Measurements from ENCODE around the gene CAPN2. TPM values are rescaled to one million over a fixed set of nuclear protein-coding genes. Genes with fewer than 3 reads are reported as not detected.
A peak's percentile ranks its signal among the peaks of the same experiment; 100 is the strongest.
"Not testable (repeated sequence)": the region's sequence is repeated elsewhere in the genome, so short reads cannot be mapped to it uniquely, and the experiment has no call there.

Gene CAPN2
- total and polyA plus RNA-seq, 3 experiments from 2014 or later = 79.8 to 252 (median 82.9) TPM

DNA sequence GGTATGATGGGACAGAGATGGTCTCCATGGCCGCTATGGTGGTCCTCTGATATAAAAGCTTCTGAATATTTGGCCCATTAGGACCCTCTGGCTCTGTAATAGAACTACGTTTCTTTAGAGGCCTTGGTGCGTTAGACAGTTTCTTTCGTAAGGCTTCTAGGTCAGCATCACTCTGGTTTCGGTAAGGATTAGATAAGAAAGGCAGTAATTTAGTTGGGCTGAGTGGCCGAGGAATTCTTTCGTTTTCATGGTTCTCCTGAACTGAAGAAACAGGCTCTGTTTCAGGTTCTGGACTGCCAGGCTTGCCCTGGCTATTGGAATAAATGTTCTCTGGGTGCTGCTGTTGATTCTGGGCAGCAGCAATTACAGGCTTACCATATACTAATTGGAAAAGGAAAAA lies 83.9 kb downstream of the CAPN2 start:
- H3K4me3 Mint-ChIP-seq = no peak overlapping the region
- no peaks in the 10 kb centered on the region for H3K4me1 Mint-ChIP-seq
- Histone ChIP-seq H3K36me3 (ENCODE audit: insufficient read depth, low read length) (peaks cover 43% of the 10 kb centered on the region), H3K4me3 (ENCODE audit: low read length) (no peak overlapping the region), H3K9me3 (ENCODE audit: low read length) (no peaks in the 10 kb centered on the region), H3K4me1 (ENCODE audit: insufficient read depth, low read length) (no peaks in the 10 kb centered on the region), H3K27me3 (ENCODE audit: insufficient read depth, low read length, poor library complexity, severe bottlenecking) (no peaks in the 10 kb centered on the region), H3K27ac (ENCODE audit: low read depth, low read length) (no peak overlapping the region)
- H3K27ac Mint-ChIP-seq = peak overlapping the region in 2 of 8 donors; percentile 6 to 50
- no peak for DNase-seq
- ChIA-PET POLR2A (interaction anchor here (0.6 kb wide), 1 partner anchor 104 kb away, joined by 5 read pairs; no protein-coding TSS in a partner anchor), CTCF (interaction anchor here (1.4 kb wide), 1 partner anchor 15 kb away, joined by 3 read pairs; no protein-coding TSS in a partner anchor)
- H3K36me3 Mint-ChIP-seq = peaks cover 16 to 82% (median 26%) of the 10 kb centered on the region in 3 donors
- H3K27me3 Mint-ChIP-seq = no peaks in the 10 kb centered on the region
- H3K9me3 Mint-ChIP-seq = no peaks in the 10 kb centered on the region

DNA sequence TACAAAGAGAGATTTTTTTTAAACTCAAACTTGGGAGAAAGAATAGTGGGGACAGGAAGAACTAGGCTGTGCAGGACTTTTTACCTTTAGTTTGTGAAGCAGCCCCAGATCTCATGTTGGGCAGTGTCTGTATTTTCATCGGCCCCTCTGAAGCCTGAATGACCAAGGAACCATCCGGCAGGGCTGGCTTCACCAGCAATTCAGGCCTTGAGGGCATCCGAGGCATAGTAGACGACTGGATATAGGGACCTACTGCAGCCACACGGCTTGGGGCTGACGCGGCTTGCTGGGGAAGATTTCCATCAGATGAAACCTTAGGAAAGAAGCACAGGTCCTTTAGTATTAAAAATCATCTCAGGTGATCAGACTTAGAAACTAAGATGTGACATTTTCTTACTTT lies 89.7 kb downstream of the CAPN2 start:
- no peaks in the 10 kb centered on the region for H3K9me3 Mint-ChIP-seq
- H3K9me3 ChIP-seq (ENCODE audit: low read length) = no peaks in the 10 kb centered on the region
- no peak for DNase-seq
- peaks cover 16 to 87% (median 25%) of the 10 kb centered on the region in 3 donors for H3K36me3 Mint-ChIP-seq
- H3K36me3 ChIP-seq (ENCODE audit: insufficient read depth, low read length) = peaks cover 47% of the 10 kb centered on the region
- POLR2A ChIA-PET = interaction anchor here (0.5 kb wide), 1 partner anchor 20 kb away, joined by 3 read pairs; no protein-coding TSS in a partner anchor
- no peak overlapping the region for H3K27ac ChIP-seq (ENCODE audit: low read depth, low read length)
- no peaks in the 10 kb centered on the region for H3K4me1 ChIP-seq (ENCODE audit: insufficient read depth, low read length)
- no peaks in the 10 kb centered on the region for H3K27me3 Mint-ChIP-seq
- no peaks in the 10 kb centered on the region for H3K27me3 ChIP-seq (ENCODE audit: insufficient read depth, low read length, poor library complexity, severe bottlenecking)
- no peak overlapping the region for H3K4me3 ChIP-seq (ENCODE audit: low read length)
- H3K4me3 Mint-ChIP-seq = no peak overlapping the region
- H3K4me1 Mint-ChIP-seq = peaks cover 0 to 2% (median 0%) of the 10 kb centered on the region in 3 donors
- CTCF ChIA-PET = no interaction called here
- peak overlapping the region in 2 of 8 donors; percentile 20 to 32 for H3K27ac Mint-ChIP-seq

DNA sequence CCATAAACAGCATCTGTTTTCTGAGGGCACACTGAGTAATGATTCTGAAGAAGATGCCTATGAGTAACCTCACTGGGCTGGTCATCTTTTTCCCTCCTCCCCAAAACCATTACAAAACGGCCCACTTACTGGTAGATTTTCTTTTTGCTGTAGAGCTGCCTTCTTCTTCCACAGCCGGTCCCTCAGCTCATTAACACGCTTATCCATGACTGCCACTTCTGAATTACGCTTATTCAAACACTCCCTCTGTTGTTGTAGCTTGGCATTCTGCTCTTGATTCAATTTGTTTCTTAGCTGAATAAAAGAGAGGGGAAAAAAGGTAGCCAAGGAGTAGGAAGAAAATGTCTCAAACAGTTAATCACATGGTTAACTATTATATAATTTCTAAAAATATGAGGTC lies 90.3 kb downstream of the CAPN2 start:
- peaks cover 47% of the 10 kb centered on the region for H3K36me3 ChIP-seq (ENCODE audit: insufficient read depth, low read length)
- H3K4me3 Mint-ChIP-seq = no peak overlapping the region
- ChIA-PET POLR2A (interaction anchor here (0.5 kb wide), 1 partner anchor 20 kb away, joined by 3 read pairs; no protein-coding TSS in a partner anchor), CTCF (interaction anchor here (1.1 to 1.4 kb wide), 2 partner anchors 27 to 43 kb away, joined by 3 to 5 read pairs; partner anchors contain the start of gene TP53BP2)
- H3K36me3 Mint-ChIP-seq = peaks cover 20 to 90% (median 27%) of the 10 kb centered on the region in 3 donors
- H3K9me3 Mint-ChIP-seq = no peaks in the 10 kb centered on the region
- peaks cover 0 to 2% (median 0%) of the 10 kb centered on the region in 3 donors for H3K4me1 Mint-ChIP-seq
- H3K4me1 ChIP-seq (ENCODE audit: insufficient read depth, low read length) = no peaks in the 10 kb centered on the region
- no peak overlapping the region for H3K27ac Mint-ChIP-seq
- H3K27ac ChIP-seq (ENCODE audit: low read depth, low read length) = no peak overlapping the region
- no peaks in the 10 kb centered on the region for H3K9me3 ChIP-seq (ENCODE audit: low read length)
- DNase-seq = no peak
- H3K4me3 ChIP-seq (ENCODE audit: low read length) = no peak overlapping the region
- H3K27me3 Mint-ChIP-seq = no peaks in the 10 kb centered on the region
- H3K27me3 ChIP-seq (ENCODE audit: insufficient read depth, low read length, poor library complexity, severe bottlenecking) = no peaks in the 10 kb centered on the region

DNA sequence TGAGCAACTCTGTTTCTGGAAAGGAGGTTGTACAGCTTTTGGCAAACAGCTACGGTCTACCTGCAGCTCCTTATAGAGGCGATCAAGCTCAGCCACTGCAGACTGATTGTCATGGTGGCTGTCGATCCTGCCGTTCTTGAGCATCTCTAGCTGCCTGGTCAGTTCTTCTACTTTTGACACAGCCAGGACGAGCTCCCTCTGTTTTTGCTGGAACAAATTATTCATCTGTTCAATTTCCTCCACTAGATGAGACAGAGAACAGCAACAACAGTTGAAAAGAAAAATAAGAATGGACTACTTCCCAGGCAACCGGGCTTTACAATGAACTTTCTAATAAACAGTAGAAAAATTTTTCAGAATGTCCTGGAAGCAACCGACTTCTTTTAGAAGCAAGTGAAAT lies 90.9 kb downstream of the CAPN2 start:
- DNase-seq = no peak
- H3K4me3 Mint-ChIP-seq = no peak overlapping the region
- H3K4me3 ChIP-seq (ENCODE audit: low read length) = no peak overlapping the region
- H3K4me1 Mint-ChIP-seq = peaks cover 0 to 2% (median 0%) of the 10 kb centered on the region in 3 donors
- H3K4me1 ChIP-seq (ENCODE audit: insufficient read depth, low read length) = no peaks in the 10 kb centered on the region
- peaks cover 41% of the 10 kb centered on the region for H3K36me3 ChIP-seq (ENCODE audit: insufficient read depth, low read length)
- POLR2A ChIA-PET = no interaction called here
- no peaks in the 10 kb centered on the region for H3K27me3 ChIP-seq (ENCODE audit: insufficient read depth, low read length, poor library complexity, severe bottlenecking)
- no peak overlapping the region for H3K27ac Mint-ChIP-seq
- H3K36me3 Mint-ChIP-seq = peaks cover 16 to 87% (median 22%) of the 10 kb centered on the region in 3 donors
- H3K9me3 Mint-ChIP-seq = no peaks in the 10 kb centered on the region
- CTCF ChIA-PET = interaction anchor here (1.1 to 1.4 kb wide), 2 partner anchors 27 to 42 kb away, joined by 3 to 5 read pairs; partner anchors contain the start of gene TP53BP2
- H3K9me3 ChIP-seq (ENCODE audit: low read length) = no peaks in the 10 kb centered on the region
- H3K27me3 Mint-ChIP-seq = no peaks in the 10 kb centered on the region
- no peak overlapping the region for H3K27ac ChIP-seq (ENCODE audit: low read depth, low read length)

DNA sequence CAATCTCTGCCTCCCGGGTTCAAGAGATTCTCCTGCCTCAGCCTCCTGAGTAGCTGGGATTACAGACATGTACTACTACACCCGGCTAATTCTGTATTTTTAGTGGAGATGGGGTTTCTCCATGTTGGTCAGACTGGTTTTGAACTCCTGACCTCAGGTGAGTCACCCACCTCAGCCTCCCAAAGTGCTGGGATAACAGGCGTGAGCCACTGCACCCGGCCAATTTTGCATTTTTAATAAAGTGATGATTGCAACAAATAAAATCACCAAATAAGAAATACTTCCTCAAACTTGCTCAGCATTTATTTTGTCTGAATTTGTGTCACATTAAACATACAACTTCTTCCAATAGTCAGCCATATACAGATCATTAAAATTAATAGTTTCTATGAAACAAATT lies 97.6 kb downstream of the CAPN2 start:
- H3K27me3 Mint-ChIP-seq; H3K27ac Mint-ChIP-seq; H3K27ac ChIP-seq (ENCODE audit: low read depth, low read length); POLR2A ChIA-PET; H3K9me3 Mint-ChIP-seq; H3K4me3 Mint-ChIP-seq; H3K9me3 ChIP-seq (ENCODE audit: low read length); DNase-seq; H3K27me3 ChIP-seq (ENCODE audit: insufficient read depth, low read length, poor library complexity, severe bottlenecking); H3K4me3 ChIP-seq (ENCODE audit: low read length): not testable (repeated sequence)
- H3K4me1 Mint-ChIP-seq = peaks cover 17 to 24% (median 19%) of the 10 kb centered on the region in 3 donors
- peaks cover 17% of the 10 kb centered on the region for H3K4me1 ChIP-seq (ENCODE audit: insufficient read depth, low read length)
- H3K36me3 ChIP-seq (ENCODE audit: insufficient read depth, low read length) = peaks cover 12% of the 10 kb centered on the region
- H3K36me3 Mint-ChIP-seq = peaks cover 19 to 76% (median 23%) of the 10 kb centered on the region in 3 donors
- CTCF ChIA-PET = interaction anchor here (0.8 to 1.4 kb wide), 2 partner anchors 36 to 307 kb away, joined by 3 to 4 read pairs; partner anchors contain the start of gene TP53BP2

DNA sequence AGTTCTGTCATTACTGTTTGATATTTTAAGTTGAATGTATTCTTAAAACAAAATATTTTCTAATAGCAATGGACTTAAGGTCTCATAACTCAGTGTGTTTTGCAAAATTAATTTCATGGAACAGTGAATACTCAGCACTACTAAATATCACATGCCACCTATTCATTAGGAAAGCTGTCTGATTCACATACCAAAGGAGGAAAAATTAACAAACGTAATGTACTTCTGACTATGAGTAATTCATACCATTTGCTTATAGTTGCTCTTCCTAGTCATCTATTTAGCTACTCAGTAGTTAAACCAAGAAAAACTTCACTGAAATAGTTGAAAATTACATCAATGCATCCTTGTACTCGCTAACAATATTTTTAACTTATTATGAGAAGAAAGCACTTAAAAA lies 98.2 kb downstream of the CAPN2 start:
- H3K36me3 ChIP-seq (ENCODE audit: insufficient read depth, low read length) = peaks cover 12% of the 10 kb centered on the region
- Mint-ChIP-seq H3K36me3 (peaks cover 19 to 73% (median 23%) of the 10 kb centered on the region in 3 donors), H3K4me1 (peaks cover 20 to 30% (median 23%) of the 10 kb centered on the region in 3 donors), H3K4me3 (no peak overlapping the region), H3K9me3 (no peaks in the 10 kb centered on the region), H3K27ac (peak overlapping the region in 1 of 8 donors; percentile 50), H3K27me3 (no peaks in the 10 kb centered on the region)
- H3K27ac ChIP-seq (ENCODE audit: low read depth, low read length) = no peak overlapping the region
- no peaks in the 10 kb centered on the region for H3K9me3 ChIP-seq (ENCODE audit: low read length)
- H3K27me3 ChIP-seq (ENCODE audit: insufficient read depth, low read length, poor library complexity, severe bottlenecking) = no peaks in the 10 kb centered on the region
- POLR2A ChIA-PET = interaction anchor here (0.7 kb wide), 1 partner anchor 77 kb away, joined by 3 read pairs; no protein-coding TSS in a partner anchor
- CTCF ChIA-PET = interaction anchor here (1.2 to 1.5 kb wide), 4 partner anchors 22 to 241 kb away, joined by 3 to 8 read pairs (median 4); no protein-coding TSS in a partner anchor
- peaks cover 17% of the 10 kb centered on the region for H3K4me1 ChIP-seq (ENCODE audit: insufficient read depth, low read length)
- H3K4me3 ChIP-seq (ENCODE audit: low read length) = no peak overlapping the region
- no peak for DNase-seq

DNA sequence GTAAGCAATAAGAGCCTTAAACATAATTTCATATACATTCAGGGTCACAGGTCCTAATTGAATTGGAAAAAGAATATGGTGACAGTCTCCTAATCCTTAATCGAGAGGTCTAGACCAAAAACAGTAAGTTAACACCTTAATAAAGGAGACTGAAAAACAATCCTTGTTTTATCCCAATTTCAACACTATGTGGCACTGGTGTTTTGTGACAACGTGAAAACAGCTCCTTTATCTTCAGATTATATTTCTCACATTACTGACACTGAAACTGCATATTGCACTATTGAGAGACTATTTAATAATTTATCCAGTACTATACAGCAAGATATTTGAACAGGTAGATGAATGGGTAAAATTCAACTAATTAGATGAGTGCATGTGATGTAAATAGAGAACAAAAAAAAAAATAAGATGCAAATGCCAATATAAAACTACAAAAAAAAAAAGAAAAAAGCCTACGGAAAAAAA lies 99.3 kb downstream of the CAPN2 start:
- no peak overlapping the region for H3K27ac ChIP-seq (ENCODE audit: low read depth, low read length)
- ChIA-PET CTCF (interaction anchor here (0.7 to 1.5 kb wide), 15 partner anchors 9 to 645 kb away, joined by 3 to 8 read pairs (median 3); partner anchors contain the start of gene TP53BP2), POLR2A (interaction anchor here (0.7 to 1.3 kb wide), 2 partner anchors 33 to 34 kb away, joined by 4 read pairs; no protein-coding TSS in a partner anchor)
- H3K27ac Mint-ChIP-seq = peak overlapping the region in 2 of 8 donors; percentile 52 to 67
- H3K9me3 Mint-ChIP-seq = no peaks in the 10 kb centered on the region
- no peak overlapping the region for H3K4me3 Mint-ChIP-seq
- no peaks in the 10 kb centered on the region for H3K27me3 Mint-ChIP-seq
- H3K9me3 ChIP-seq (ENCODE audit: low read length) = no peaks in the 10 kb centered on the region
- H3K4me1 Mint-ChIP-seq = peaks cover 22 to 35% (median 28%) of the 10 kb centered on the region in 3 donors
- peaks cover 17% of the 10 kb centered on the region for H3K4me1 ChIP-seq (ENCODE audit: insufficient read depth, low read length)
- H3K36me3 Mint-ChIP-seq = peaks cover 19 to 69% (median 20%) of the 10 kb centered on the region in 3 donors
- no peaks in the 10 kb centered on the region for H3K27me3 ChIP-seq (ENCODE audit: insufficient read depth, low read length, poor library complexity, severe bottlenecking)
- H3K36me3 ChIP-seq (ENCODE audit: insufficient read depth, low read length) = peaks cover 10% of the 10 kb centered on the region
- DNase-seq = peak in 2 of 5 donors; percentile 29 to 33
- H3K4me3 ChIP-seq (ENCODE audit: low read length) = no peak overlapping the region

DNA sequence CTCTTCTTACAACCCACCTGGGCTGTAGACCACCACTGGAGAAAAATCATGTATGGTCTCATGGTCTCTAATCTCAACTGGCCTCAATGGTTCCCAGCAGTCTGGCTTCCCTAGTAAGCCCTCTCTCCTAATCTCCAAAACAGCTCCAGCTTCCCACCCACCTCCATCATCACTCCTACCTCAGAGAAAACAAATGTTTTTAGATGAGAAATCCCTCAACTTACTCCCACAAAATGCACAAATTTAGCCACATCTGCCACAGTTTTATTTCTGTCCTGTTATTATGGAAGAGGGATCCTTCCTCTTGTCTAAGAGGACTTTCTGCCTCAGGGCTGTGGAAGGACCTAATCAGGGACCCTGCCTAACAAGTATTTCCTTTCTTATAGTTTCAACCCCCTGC lies 101.3 kb downstream of the CAPN2 start:
- Histone ChIP-seq H3K4me3 (ENCODE audit: low read length) (no peak overlapping the region), H3K27me3 (ENCODE audit: insufficient read depth, low read length, poor library complexity, severe bottlenecking) (no peaks in the 10 kb centered on the region), H3K9me3 (ENCODE audit: low read length) (no peaks in the 10 kb centered on the region), H3K4me1 (ENCODE audit: insufficient read depth, low read length) (peaks cover 17% of the 10 kb centered on the region), H3K27ac (ENCODE audit: low read depth, low read length) (no peak overlapping the region), H3K36me3 (ENCODE audit: insufficient read depth, low read length) (peaks cover 7% of the 10 kb centered on the region)
- Mint-ChIP-seq H3K27ac (peak overlapping the region in 7 of 8 donors; percentile 15 to 83 (median 48)), H3K9me3 (no peaks in the 10 kb centered on the region), H3K4me3 (no peak overlapping the region), H3K36me3 (peaks cover 13 to 58% (median 14%) of the 10 kb centered on the region in 3 donors), H3K27me3 (no peaks in the 10 kb centered on the region), H3K4me1 (peaks cover 23 to 35% (median 31%) of the 10 kb centered on the region in 3 donors)
- CTCF ChIA-PET = interaction anchor here (1.0 kb wide), 1 partner anchor 32 kb away, joined by 3 read pairs; the partner anchor contains the start of gene TP53BP2
- DNase-seq = no peak
- POLR2A ChIA-PET = no interaction called here
